Stomach (tissue), 4 donors: Measurements from ENCODE around the gene NR1D1.

Source experiments
- POLR2A ChIP-seq, 4 donors: fragments of 450-650 bp; IDR thresholded peaks; one replicate each; pipeline ENCODE4 v1.6.1; 2016; ENCODE audit warnings: antibody characterized with exemption in 4 of 4, control low read depth in 2 of 4, mild to moderate bottlenecking in 1 of 4, moderate library complexity in 1 of 4
- POLR2AphosphoS5 ChIP-seq, 3 donors: sonication (generic); formaldehyde crosslinking; IDR thresholded peaks; one replicate each; pipeline ENCODE4 v1.6.1; 2016; ENCODE audit warnings: antibody characterized with exemption in 3 of 3
- TF ChIP-seq, protein P1 (sequence below), 7 experiments: fragments of 450-650 bp in 4 of 7; fragments of 200-600 bp in 3 of 7; sonication (generic) in 3 of 7; IDR thresholded peaks; one replicate each; pipeline ENCODE4 v1.5.1; 2016 to 2019; ENCODE audit warnings: antibody characterized with exemption in 7 of 7, control low read depth in 2 of 7, mild to moderate bottlenecking in 1 of 7

- no peak for TF ChIP-seq POLR2A (IDR thresholded peaks at IDR 0.05)
- TF ChIP-seq, protein P1, sequence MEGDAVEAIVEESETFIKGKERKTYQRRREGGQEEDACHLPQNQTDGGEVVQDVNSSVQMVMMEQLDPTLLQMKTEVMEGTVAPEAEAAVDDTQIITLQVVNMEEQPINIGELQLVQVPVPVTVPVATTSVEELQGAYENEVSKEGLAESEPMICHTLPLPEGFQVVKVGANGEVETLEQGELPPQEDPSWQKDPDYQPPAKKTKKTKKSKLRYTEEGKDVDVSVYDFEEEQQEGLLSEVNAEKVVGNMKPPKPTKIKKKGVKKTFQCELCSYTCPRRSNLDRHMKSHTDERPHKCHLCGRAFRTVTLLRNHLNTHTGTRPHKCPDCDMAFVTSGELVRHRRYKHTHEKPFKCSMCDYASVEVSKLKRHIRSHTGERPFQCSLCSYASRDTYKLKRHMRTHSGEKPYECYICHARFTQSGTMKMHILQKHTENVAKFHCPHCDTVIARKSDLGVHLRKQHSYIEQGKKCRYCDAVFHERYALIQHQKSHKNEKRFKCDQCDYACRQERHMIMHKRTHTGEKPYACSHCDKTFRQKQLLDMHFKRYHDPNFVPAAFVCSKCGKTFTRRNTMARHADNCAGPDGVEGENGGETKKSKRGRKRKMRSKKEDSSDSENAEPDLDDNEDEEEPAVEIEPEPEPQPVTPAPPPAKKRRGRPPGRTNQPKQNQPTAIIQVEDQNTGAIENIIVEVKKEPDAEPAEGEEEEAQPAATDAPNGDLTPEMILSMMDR (IDR thresholded peaks at IDR 0.05) = no peak
- no peak for TF ChIP-seq POLR2AphosphoS5 (IDR thresholded peaks at IDR 0.05)
Observed at GRCh38 chr17:40059729-40060475, 40.5 kb downstream of the NR1D1 start.
